Upper lobe of right lung (tissue), 1 donor: ENCODE measurements around the gene HS3ST5. TPM values are rescaled to one million over a fixed set of nuclear protein-coding genes. Genes with fewer than 3 reads are reported as not detected.

Source experiments
- ATAC-seq: fragments of 200-7000 bp; cut with Tn5 transposase; one replicate; pipeline ENCODE4 v1.9.1; 2020; ENCODE audit warnings: mild to moderate bottlenecking, moderate library complexity
- DNase-seq: peaks from one replicate; pipeline ENCODE4 v3.0.0-alpha.2; 2020
- H3K27ac ChIP-seq: fragments of 200-600 bp; one replicate; pipeline ENCODE4 v1.8.0; 2022
- H3K27me3 ChIP-seq: fragments of 200-600 bp; one replicate; pipeline ENCODE4 v1.8.0; 2022; ENCODE audit warnings: mild to moderate bottlenecking
- H3K36me3 ChIP-seq: fragments of 200-600 bp; one replicate; pipeline ENCODE4 v1.8.0; 2022
- H3K4me1 ChIP-seq: fragments of 200-600 bp; one replicate; pipeline ENCODE4 v1.8.0; 2022
- H3K4me3 ChIP-seq: fragments of 200-600 bp; one replicate; pipeline ENCODE4 v1.8.0; 2022; ENCODE audit warnings: mild to moderate bottlenecking
- H3K9me3 ChIP-seq: fragments of 200-600 bp; one replicate; pipeline ENCODE4 v1.8.0; 2022
- CTCF ChIP-seq: fragments of 200-600 bp; IDR thresholded peaks from one replicate; pipeline ENCODE4 v1.8.0; 2022; ENCODE audit warnings: antibody characterized with exemption
- intact Hi-C: fragments of 100-400 bp; cut with DNase I; formaldehyde crosslinking; loops from one replicate; pipeline ENCODE4 v1.11.0; 2022
- total RNA-seq: library from RNA; stranded (reverse); fragmentation: NEBNext Ultra II Directional; extraction: Animal tissue kit (Norgen Biotek cat#: 25700); gene quantifications from one replicate; pipeline ENCODE4 v1.2.1, GENCODE V29; 2021
- donor health status: DM: no; HTN: yes; CAD: no; lungs with severe emphysema.

HS3ST5 gene
- total RNA-seq, 1 donor from 2014 or later = not detected

GRCh38 chr6:114172576-114173260, 170.1 kb downstream of the HS3ST5 start:
- H3K4me1 ChIP-seq = no peaks in the 10 kb centered on the region
- no peak for DNase-seq
- no peaks in the 10 kb centered on the region for H3K9me3 ChIP-seq
- no peak for TF ChIP-seq CTCF
- no peaks in the 10 kb centered on the region for H3K36me3 ChIP-seq
- no peak overlapping the region for H3K4me3 ChIP-seq
- no peak for ATAC-seq
- intact Hi-C loops = no loop called here
- no peaks in the 10 kb centered on the region for H3K27me3 ChIP-seq
- no peak overlapping the region for H3K27ac ChIP-seq

- no peak for TF ChIP-seq CTCF
- Histone ChIP-seq H3K9me3 (no peaks in the 10 kb centered on the region), H3K36me3 (no peaks in the 10 kb centered on the region), H3K4me3 (no peak overlapping the region), H3K4me1 (no peaks in the 10 kb centered on the region), H3K27ac (no peak overlapping the region), H3K27me3 (no peaks in the 10 kb centered on the region)
- intact Hi-C loops = no loop called here
- ATAC-seq (no peak), DNase-seq (no peak)
Measured at GRCh38 chr6:114171473-114171872, 171.3 kb downstream of the HS3ST5 start.

- ATAC-seq = no peak
- intact Hi-C loops = no loop called here
- no peak for TF ChIP-seq CTCF
Measured at GRCh38 chr6:114170958-114171387, 171.8 kb downstream of the HS3ST5 start.

GRCh38 chr6:114170372-114170771, 172.5 kb downstream of the HS3ST5 start:
- H3K4me1 ChIP-seq = no peaks in the 10 kb centered on the region
- no peaks in the 10 kb centered on the region for H3K27me3 ChIP-seq
- no peaks in the 10 kb centered on the region for H3K36me3 ChIP-seq
- no peak overlapping the region for H3K4me3 ChIP-seq
- ATAC-seq = no peak
- no peak for TF ChIP-seq CTCF
- no peaks in the 10 kb centered on the region for H3K9me3 ChIP-seq
- DNase-seq = no peak
- H3K27ac ChIP-seq = no peak overlapping the region
- intact Hi-C loops = no loop called here

More at GRCh38 chr6:114170958-114171387, 171.8 kb downstream of the HS3ST5 start:
- no peaks in the 10 kb centered on the region for H3K36me3 ChIP-seq
- no peak overlapping the region for H3K27ac ChIP-seq
- no peaks in the 10 kb centered on the region for H3K4me1 ChIP-seq
- H3K4me3 ChIP-seq = no peak overlapping the region
- H3K9me3 ChIP-seq = no peaks in the 10 kb centered on the region
- no peak for DNase-seq
- no peaks in the 10 kb centered on the region for H3K27me3 ChIP-seq

GRCh38 chr6:114169763-114170162, 173.1 kb downstream of the HS3ST5 start:
- Histone ChIP-seq H3K4me1 (no peaks in the 10 kb centered on the region), H3K36me3 (no peaks in the 10 kb centered on the region), H3K9me3 (no peaks in the 10 kb centered on the region), H3K27me3 (no peaks in the 10 kb centered on the region), H3K27ac (no peak overlapping the region), H3K4me3 (no peak overlapping the region)
- intact Hi-C loops = no loop called here
- ATAC-seq (no peak), DNase-seq (no peak)
- TF ChIP-seq CTCF = no peak
